ENCODE data around the gene IRX4. TPM values are rescaled to one million over a fixed set of nuclear protein-coding genes. Genes with fewer than 3 reads are reported as not detected.

IRX4 gene
- total RNA-seq, 1 donor: not detected

DNA sequence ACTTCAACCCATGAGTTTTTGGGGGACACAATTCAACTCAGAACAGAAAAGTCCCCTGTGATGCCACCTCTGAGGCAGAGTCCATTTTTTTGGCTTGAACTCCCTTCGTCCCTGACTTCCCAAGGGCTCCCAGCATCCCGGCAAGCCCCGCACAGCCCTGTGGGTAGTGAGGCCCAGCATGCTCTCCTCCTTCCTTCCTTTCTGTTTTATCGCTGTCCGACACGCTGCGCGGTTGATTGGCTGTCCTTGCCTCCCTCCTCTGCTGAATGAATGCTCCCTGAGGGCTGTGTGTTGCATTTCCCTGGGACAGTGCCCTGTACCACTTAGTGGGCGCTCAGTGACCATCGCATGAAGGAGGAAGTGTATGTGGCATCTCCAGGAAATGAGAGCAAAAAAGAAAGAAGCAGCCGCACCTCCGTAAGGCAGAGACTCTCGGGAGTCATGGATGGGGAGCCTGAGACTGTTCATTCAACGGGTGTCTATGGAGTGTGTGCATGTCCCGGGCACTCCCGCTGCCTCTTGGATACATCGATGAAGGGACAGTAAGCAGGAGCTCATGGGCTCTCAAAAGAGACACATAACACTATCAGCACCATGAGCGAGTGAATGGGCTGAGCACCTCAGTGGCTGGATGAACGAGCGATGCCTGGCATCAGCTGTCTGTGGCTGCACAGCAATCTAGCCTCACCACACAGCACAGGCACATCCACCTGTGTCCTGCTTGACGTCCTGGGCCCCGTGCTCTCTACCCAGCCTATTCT is 10.1 kb upstream of the IRX4 start:
- H3K4me3 ChIP-seq (ENCODE audit: low read depth, low read length): no peak overlapping the region
- TF ChIP-seq, protein P1, sequence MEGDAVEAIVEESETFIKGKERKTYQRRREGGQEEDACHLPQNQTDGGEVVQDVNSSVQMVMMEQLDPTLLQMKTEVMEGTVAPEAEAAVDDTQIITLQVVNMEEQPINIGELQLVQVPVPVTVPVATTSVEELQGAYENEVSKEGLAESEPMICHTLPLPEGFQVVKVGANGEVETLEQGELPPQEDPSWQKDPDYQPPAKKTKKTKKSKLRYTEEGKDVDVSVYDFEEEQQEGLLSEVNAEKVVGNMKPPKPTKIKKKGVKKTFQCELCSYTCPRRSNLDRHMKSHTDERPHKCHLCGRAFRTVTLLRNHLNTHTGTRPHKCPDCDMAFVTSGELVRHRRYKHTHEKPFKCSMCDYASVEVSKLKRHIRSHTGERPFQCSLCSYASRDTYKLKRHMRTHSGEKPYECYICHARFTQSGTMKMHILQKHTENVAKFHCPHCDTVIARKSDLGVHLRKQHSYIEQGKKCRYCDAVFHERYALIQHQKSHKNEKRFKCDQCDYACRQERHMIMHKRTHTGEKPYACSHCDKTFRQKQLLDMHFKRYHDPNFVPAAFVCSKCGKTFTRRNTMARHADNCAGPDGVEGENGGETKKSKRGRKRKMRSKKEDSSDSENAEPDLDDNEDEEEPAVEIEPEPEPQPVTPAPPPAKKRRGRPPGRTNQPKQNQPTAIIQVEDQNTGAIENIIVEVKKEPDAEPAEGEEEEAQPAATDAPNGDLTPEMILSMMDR (IDR thresholded peaks at IDR 0.05; ENCODE audit: insufficient read depth, low read length): no peak
- DNase-seq (ENCODE audit: low read depth): no peak

DNA sequence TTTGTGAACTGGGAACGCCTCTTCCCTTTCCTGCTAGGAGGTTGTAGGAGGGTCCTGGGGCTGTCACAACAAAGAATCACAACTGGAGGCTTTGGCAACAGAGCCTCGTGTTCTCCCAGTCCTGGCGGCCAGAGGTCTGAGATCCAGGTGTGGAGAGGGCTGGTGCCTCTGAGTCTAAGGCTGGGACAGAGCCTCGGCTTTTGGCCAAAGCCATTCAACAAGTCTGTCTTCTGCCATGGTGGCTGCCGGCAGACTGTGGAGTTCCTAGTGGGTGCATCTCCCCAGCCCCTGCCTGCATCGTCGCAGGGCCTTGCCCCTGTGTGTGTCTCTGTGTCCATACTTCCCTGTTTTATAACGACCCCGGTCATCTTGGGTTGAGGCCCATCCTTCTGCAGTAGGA is 9.5 kb upstream of the IRX4 start:
- no peak for DNase-seq (ENCODE audit: low read depth)
- TF ChIP-seq, protein P1 (IDR thresholded peaks at IDR 0.05; ENCODE audit: insufficient read depth, low read length): no peak
- no peak overlapping the region for H3K4me3 ChIP-seq (ENCODE audit: low read depth, low read length)

DNA sequence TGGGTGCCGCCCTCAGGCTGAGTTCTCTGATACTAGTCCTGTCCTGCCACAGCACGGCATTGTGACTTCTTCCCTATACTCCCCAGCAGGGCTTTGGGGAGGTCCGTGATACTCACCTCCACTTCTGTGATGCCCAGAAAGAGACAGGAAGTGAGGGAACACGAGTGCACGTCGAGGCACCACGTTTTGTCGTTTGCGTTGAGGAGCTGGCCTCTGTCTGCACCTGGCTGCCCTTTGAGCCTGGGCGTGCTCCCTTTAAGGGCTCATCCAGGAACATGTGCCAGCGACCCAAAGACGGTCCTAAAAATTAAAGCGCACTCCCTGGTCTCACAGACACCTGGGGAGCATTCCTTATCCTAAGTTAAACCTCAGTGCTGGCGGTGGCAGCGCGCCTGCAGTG is 8.7 kb upstream of the IRX4 start:
- no peak for DNase-seq (ENCODE audit: low read depth)
- H3K4me3 ChIP-seq (ENCODE audit: low read depth, low read length): no peak overlapping the region
- TF ChIP-seq, protein P1 (IDR thresholded peaks at IDR 0.05; ENCODE audit: insufficient read depth, low read length): no peak

- TF ChIP-seq, protein P1 (IDR thresholded peaks at IDR 0.05; ENCODE audit: insufficient read depth, low read length): no peak
- H3K4me3 ChIP-seq (ENCODE audit: low read depth, low read length): no peak overlapping the region
- no peak for DNase-seq (ENCODE audit: low read depth)
These were observed 7.6 kb upstream of the IRX4 start for GRCh38 chr5:1890296-1890695.

DNA sequence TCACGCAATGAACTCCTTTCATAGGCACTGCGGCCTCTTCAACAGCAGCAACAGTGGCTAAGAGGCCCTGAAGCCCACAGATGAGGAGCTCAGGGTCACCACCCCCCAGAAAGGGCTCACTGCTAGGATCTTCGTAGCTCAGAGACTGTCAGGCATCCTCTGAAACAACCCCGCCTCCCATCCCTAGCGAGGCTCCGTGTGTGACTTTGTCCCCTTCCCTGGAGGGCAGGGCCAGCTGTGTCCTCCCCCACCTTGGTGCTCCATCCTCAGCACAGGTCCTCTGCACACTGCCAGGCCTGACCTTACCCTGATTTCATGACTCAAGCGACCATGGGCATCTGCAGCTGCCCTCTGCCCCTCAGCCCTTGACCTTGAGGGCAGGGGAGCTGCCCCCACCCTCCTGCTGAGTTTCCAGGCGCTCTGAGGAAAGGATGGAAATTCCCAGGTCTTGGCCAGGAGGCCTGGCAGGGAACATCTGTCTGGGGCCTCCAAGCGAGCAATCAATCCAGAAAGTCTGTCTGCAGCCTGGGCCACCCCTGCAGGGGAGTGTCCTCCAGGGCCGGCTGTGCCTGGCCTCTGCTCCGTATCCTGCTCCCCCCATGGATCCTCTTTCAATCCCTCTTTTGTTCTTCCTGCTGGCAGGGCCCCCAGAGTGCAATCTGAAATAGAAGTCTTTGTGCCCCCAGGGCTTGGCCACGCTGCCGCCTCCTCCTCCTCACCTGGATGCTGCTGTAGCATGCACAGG is 6.8 kb upstream of the IRX4 start:
- TF ChIP-seq, protein P1 (IDR thresholded peaks at IDR 0.05; ENCODE audit: insufficient read depth, low read length): no peak
- DNase-seq (ENCODE audit: low read depth): no peak
- H3K4me3 ChIP-seq (ENCODE audit: low read depth, low read length): no peak overlapping the region

- DNase-seq (ENCODE audit: low read depth): no peak
- TF ChIP-seq, protein P1 (IDR thresholded peaks at IDR 0.05; ENCODE audit: insufficient read depth, low read length): no peak
- H3K4me3 ChIP-seq (ENCODE audit: low read depth, low read length): no peak overlapping the region
These were observed 6.0 kb upstream of the IRX4 start for GRCh38 chr5:1888541-1889251.
